ENCODE results near the gene MEIS1. TPM values are rescaled to one million over a fixed set of nuclear protein-coding genes. Genes with fewer than 3 reads are reported as not detected.

Gene MEIS1
- polyA plus RNA-seq, 4 donors: 1.1 to 15.0 (median 5.6) TPM

- H3K4me1 ChIP-seq (ENCODE audit: control insufficient read depth in 3 of 3, insufficient read depth in 2 of 3, low read depth in 1 of 3, low read length in 2 of 3): peaks cover 0 to 28% (median 5%) of the 10 kb centered on the region in 3 donors
- H3K9me3 ChIP-seq (ENCODE audit: control insufficient read depth in 2 of 2, insufficient read depth in 1 of 2, low read depth in 1 of 2, low read length in 1 of 2): no peaks in the 10 kb centered on the region
- no peaks in the 10 kb centered on the region for H3K36me3 ChIP-seq (ENCODE audit: control insufficient read depth in 3 of 3, insufficient read depth in 2 of 3, low read depth in 1 of 3, low read length in 3 of 3)
- H3K4me3 ChIP-seq (ENCODE audit: low read depth in 1 of 3, low read length in 3 of 3): peak overlapping the region in 1 of 3 donors; percentile 50
- H3K27ac ChIP-seq (ENCODE audit: low read depth in 1 of 3, low read length in 2 of 3): peak overlapping the region in 2 of 3 donors; percentile 66 to 81
- WGBS, 3 donors: 4 to 9% (median 6%) methylated on average over 27 of the region's 27 CpGs
- H3K27me3 ChIP-seq (ENCODE audit: control insufficient read depth in 3 of 3, insufficient read depth in 3 of 3, low read length in 3 of 3): peaks cover 17 to 79% (median 47%) of the 10 kb centered on the region in 3 donors
- FAIRE-seq (no peak), DNase-seq (no peak)
Measured at GRCh38 chr2:66578054-66578686, 143.2 kb downstream of the MEIS1 start.

- Histone ChIP-seq H3K4me3 (ENCODE audit: low read depth in 1 of 3, low read length in 3 of 3) (peak overlapping the region in 1 of 3 donors; percentile 50), H3K4me1 (ENCODE audit: control insufficient read depth in 3 of 3, insufficient read depth in 2 of 3, low read depth in 1 of 3, low read length in 2 of 3) (peaks cover 0 to 28% (median 5%) of the 10 kb centered on the region in 3 donors), H3K36me3 (ENCODE audit: control insufficient read depth in 3 of 3, insufficient read depth in 2 of 3, low read depth in 1 of 3, low read length in 3 of 3) (no peaks in the 10 kb centered on the region), H3K9me3 (ENCODE audit: control insufficient read depth in 2 of 2, insufficient read depth in 1 of 2, low read depth in 1 of 2, low read length in 1 of 2) (no peaks in the 10 kb centered on the region), H3K27me3 (ENCODE audit: control insufficient read depth in 3 of 3, insufficient read depth in 3 of 3, low read length in 3 of 3) (peaks cover 17 to 79% (median 52%) of the 10 kb centered on the region in 3 donors), H3K27ac (ENCODE audit: low read depth in 1 of 3, low read length in 2 of 3) (peak overlapping the region in 2 of 3 donors; percentile 66 to 81)
- FAIRE-seq: no peak
- WGBS, 3 donors: 10 to 19% (median 10%) methylated on average over 10 of the region's 10 CpGs
- DNase-seq: no peak
Measured at GRCh38 chr2:66578687-66579106, 143.8 kb downstream of the MEIS1 start.

- no peaks in the 10 kb centered on the region for H3K9me3 ChIP-seq (ENCODE audit: control insufficient read depth in 2 of 2, insufficient read depth in 1 of 2, low read depth in 1 of 2, low read length in 1 of 2)
Measured at GRCh38 chr2:66579186-66580126, 144.5 kb downstream of the MEIS1 start.

GRCh38 chr2:66580166-66581049 is 145.5 kb downstream of the MEIS1 start:
- H3K9me3 ChIP-seq (ENCODE audit: control insufficient read depth in 2 of 2, insufficient read depth in 1 of 2, low read depth in 1 of 2, low read length in 1 of 2): no peaks in the 10 kb centered on the region
- peaks cover 17 to 76% (median 52%) of the 10 kb centered on the region in 3 donors for H3K27me3 ChIP-seq (ENCODE audit: control insufficient read depth in 3 of 3, insufficient read depth in 3 of 3, low read length in 3 of 3)
- FAIRE-seq (no peak), DNase-seq (no peak)
- H3K36me3 ChIP-seq (ENCODE audit: control insufficient read depth in 3 of 3, insufficient read depth in 2 of 3, low read depth in 1 of 3, low read length in 3 of 3): no peaks in the 10 kb centered on the region
- H3K4me3 ChIP-seq (ENCODE audit: low read depth in 1 of 3, low read length in 3 of 3): peak overlapping the region in 1 of 3 donors; percentile 41
- peaks cover 0 to 26% (median 5%) of the 10 kb centered on the region in 3 donors for H3K4me1 ChIP-seq (ENCODE audit: control insufficient read depth in 3 of 3, insufficient read depth in 2 of 3, low read depth in 1 of 3, low read length in 2 of 3)
- H3K27ac ChIP-seq (ENCODE audit: low read depth in 1 of 3, low read length in 2 of 3): peak overlapping the region in 2 of 3 donors; percentile 70 to 81
- whole genome bisulfite sequencing, 3 donors: 27 to 33% (median 28%) methylated on average over 10 of the region's 10 CpGs

More at GRCh38 chr2:66579186-66580126, 144.5 kb downstream of the MEIS1 start:
- 29 to 38% (median 38%) methylated on average over 10 of the region's 10 CpGs for WGBS, 3 donors
- Histone ChIP-seq H3K27ac (ENCODE audit: low read depth in 1 of 3, low read length in 2 of 3) (peak overlapping the region in 1 of 3 donors; percentile 81), H3K4me1 (ENCODE audit: control insufficient read depth in 3 of 3, insufficient read depth in 2 of 3, low read depth in 1 of 3, low read length in 2 of 3) (peaks cover 0 to 26% (median 5%) of the 10 kb centered on the region in 3 donors), H3K36me3 (ENCODE audit: control insufficient read depth in 3 of 3, insufficient read depth in 2 of 3, low read depth in 1 of 3, low read length in 3 of 3) (no peaks in the 10 kb centered on the region), H3K4me3 (ENCODE audit: low read depth in 1 of 3, low read length in 3 of 3) (no peak overlapping the region), H3K27me3 (ENCODE audit: control insufficient read depth in 3 of 3, insufficient read depth in 3 of 3, low read length in 3 of 3) (peaks cover 17 to 78% (median 52%) of the 10 kb centered on the region in 3 donors)
- no peak for FAIRE-seq
- DNase-seq: no peak

- Histone ChIP-seq H3K27ac (ENCODE audit: low read depth in 1 of 3, low read length in 2 of 3) (peak overlapping the region in 2 of 3 donors; percentile 70 to 74), H3K36me3 (ENCODE audit: control insufficient read depth in 3 of 3, insufficient read depth in 2 of 3, low read depth in 1 of 3, low read length in 3 of 3) (no peaks in the 10 kb centered on the region), H3K9me3 (ENCODE audit: control insufficient read depth in 2 of 2, insufficient read depth in 1 of 2, low read depth in 1 of 2, low read length in 1 of 2) (no peaks in the 10 kb centered on the region), H3K4me3 (ENCODE audit: low read depth in 1 of 3, low read length in 3 of 3) (peak overlapping the region in 1 of 3 donors; percentile 41), H3K4me1 (ENCODE audit: control insufficient read depth in 3 of 3, insufficient read depth in 2 of 3, low read depth in 1 of 3, low read length in 2 of 3) (peaks cover 0 to 15% (median 0%) of the 10 kb centered on the region in 3 donors), H3K27me3 (ENCODE audit: control insufficient read depth in 3 of 3, insufficient read depth in 3 of 3, low read length in 3 of 3) (peaks cover 12 to 68% (median 44%) of the 10 kb centered on the region in 3 donors)
- peak in 1 of 2 donors; percentile 45 for DNase-seq
- WGBS, 3 donors: 4 to 15% (median 10%) methylated on average over 52 to 57 of the region's 57 CpGs
- FAIRE-seq: no peak
Measured at GRCh38 chr2:66581339-66582103, 146.6 kb downstream of the MEIS1 start.

- no peaks in the 10 kb centered on the region for H3K36me3 ChIP-seq (ENCODE audit: control insufficient read depth in 3 of 3, insufficient read depth in 2 of 3, low read depth in 1 of 3, low read length in 3 of 3)
- peak overlapping the region in 2 of 3 donors; percentile 70 to 74 for H3K27ac ChIP-seq (ENCODE audit: low read depth in 1 of 3, low read length in 2 of 3)
- H3K4me1 ChIP-seq (ENCODE audit: control insufficient read depth in 3 of 3, insufficient read depth in 2 of 3, low read depth in 1 of 3, low read length in 2 of 3): peaks cover 0 to 7% (median 0%) of the 10 kb centered on the region in 3 donors
- no peaks in the 10 kb centered on the region for H3K9me3 ChIP-seq (ENCODE audit: control insufficient read depth in 2 of 2, insufficient read depth in 1 of 2, low read depth in 1 of 2, low read length in 1 of 2)
- peaks cover 5 to 60% (median 36%) of the 10 kb centered on the region in 3 donors for H3K27me3 ChIP-seq (ENCODE audit: control insufficient read depth in 3 of 3, insufficient read depth in 3 of 3, low read length in 3 of 3)
- FAIRE-seq (no peak), DNase-seq (peak in 1 of 2 donors; percentile 30)
- 7 to 15% (median 9%) methylated on average over 36 of the region's 36 CpGs for WGBS, 3 donors
- peak overlapping the region in 1 of 3 donors; percentile 41 for H3K4me3 ChIP-seq (ENCODE audit: low read depth in 1 of 3, low read length in 3 of 3)
Measured at GRCh38 chr2:66582104-66582986, 147.4 kb downstream of the MEIS1 start.
